GM12892 (cell line): ENCODE results near the gene IL3.

Experiments
- POLR2A ChIP-seq: IDR thresholded peaks from 2 replicates; pipeline ENCODE4 v1.6.1; 2011; ENCODE audit warnings: low read depth, low read length, control low read depth
- POLR2AphosphoS5 ChIP-seq: IDR thresholded peaks from 2 replicates; pipeline ENCODE4 v1.6.1; 2011; ENCODE audit warnings: low read depth, low read length, control low read depth
- TAF1 ChIP-seq: IDR thresholded peaks from 2 replicates; pipeline ENCODE4 v1.6.1; 2011; ENCODE audit warnings: low read depth, mild to moderate bottlenecking, control low read depth, low read length, borderline replicate concordance

DNA sequence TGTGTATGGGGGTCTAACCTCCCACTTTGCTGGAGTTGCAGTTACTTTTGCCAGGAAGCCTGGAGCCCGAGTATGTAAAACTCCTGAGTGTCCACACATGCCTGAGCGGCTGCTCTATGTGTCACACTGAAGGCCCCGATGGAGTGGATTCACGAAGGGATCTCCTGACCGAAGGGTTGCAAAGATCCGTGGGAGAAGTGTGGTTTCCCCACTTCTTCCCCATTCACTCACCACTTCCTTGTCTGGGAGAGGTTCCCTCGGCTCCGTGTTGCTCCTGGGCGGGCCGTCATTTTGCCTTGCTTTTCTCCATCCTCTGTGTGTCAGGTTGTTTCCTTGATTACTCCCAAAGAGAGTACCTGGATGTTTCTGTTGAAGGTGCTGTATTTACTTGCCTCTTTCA, 16.2 kb upstream of the IL3 start:
- TF ChIP-seq POLR2A (no peak), POLR2AphosphoS5 (no peak), TAF1 (no peak)
